Measurements from ENCODE around the gene CEP112.

Gene CEP112

GRCh38 chr17:65666876-65667321, 525.0 kb downstream of the CEP112 start:
- Histone ChIP-seq H3K36me3 (replicated peaks; ENCODE audit: insufficient read depth, low read length) (no peaks in the 10 kb centered on the region), H3K4me3 (ENCODE audit: low read length) (no peak overlapping the region), H3K9me2 (replicated peaks; ENCODE audit: insufficient read depth, low read length) (no peaks in the 10 kb centered on the region), H4K20me1 (ENCODE audit: insufficient read depth, low read length) (no peaks in the 10 kb centered on the region), H3F3A (ENCODE audit: insufficient read depth, low read length) (no peaks in the 10 kb centered on the region), H3K9me3 (replicated peaks; ENCODE audit: insufficient read depth, low read length) (no peaks in the 10 kb centered on the region), H3K4me1 (ENCODE audit: low read length) (no peaks in the 10 kb centered on the region), H3K4me2 (ENCODE audit: low read depth, low read length) (no peak overlapping the region), H2AFZ (ENCODE audit: low read length) (no peak overlapping the region), H3K9ac (ENCODE audit: low read length) (no peak overlapping the region), H3K27me3 (replicated peaks; ENCODE audit: insufficient read depth, low read length) (no peaks in the 10 kb centered on the region), H3K27ac (ENCODE audit: low read length) (no peak overlapping the region), H3K79me2 (ENCODE audit: low read length) (no peaks in the 10 kb centered on the region)
- TF ChIP-seq EZH2phosphoT487 (IDR thresholded peaks at IDR 0.05; ENCODE audit: low read length) (no peak), EZH2 (optimal IDR thresholded peaks at IDR 0.05; ENCODE audit: low read depth, low read length) (no peak), CTCF (IDR thresholded peaks at IDR 0.05; ENCODE audit: low read length) (no peak)
- DNase-seq: no peak

GRCh38 chr17:65665966-65666365, 526.0 kb downstream of the CEP112 start:
- H3K4me3 ChIP-seq (ENCODE audit: low read length): no peak overlapping the region
- H2AFZ ChIP-seq (ENCODE audit: low read length): no peak overlapping the region
- H3K9me3 ChIP-seq (replicated peaks; ENCODE audit: insufficient read depth, low read length): no peaks in the 10 kb centered on the region
- H3K27me3 ChIP-seq (replicated peaks; ENCODE audit: insufficient read depth, low read length): no peaks in the 10 kb centered on the region
- no peaks in the 10 kb centered on the region for H3K9me2 ChIP-seq (replicated peaks; ENCODE audit: insufficient read depth, low read length)
- H3K9ac ChIP-seq (ENCODE audit: low read length): no peak overlapping the region
- H3K4me1 ChIP-seq (ENCODE audit: low read length): no peaks in the 10 kb centered on the region
- H3K36me3 ChIP-seq (replicated peaks; ENCODE audit: insufficient read depth, low read length): no peaks in the 10 kb centered on the region
- no peak for DNase-seq
- no peak overlapping the region for H3K27ac ChIP-seq (ENCODE audit: low read length)
- H4K20me1 ChIP-seq (ENCODE audit: insufficient read depth, low read length): no peaks in the 10 kb centered on the region
- H3K4me2 ChIP-seq (ENCODE audit: low read depth, low read length): no peak overlapping the region
- H3K79me2 ChIP-seq (ENCODE audit: low read length): no peaks in the 10 kb centered on the region
- no peaks in the 10 kb centered on the region for H3F3A ChIP-seq (ENCODE audit: insufficient read depth, low read length)
- TF ChIP-seq CTCF (IDR thresholded peaks at IDR 0.05; ENCODE audit: low read length) (no peak), EZH2 (optimal IDR thresholded peaks at IDR 0.05; ENCODE audit: low read depth, low read length) (no peak), EZH2phosphoT487 (IDR thresholded peaks at IDR 0.05; ENCODE audit: low read length) (no peak)

- Histone ChIP-seq H3K9ac (ENCODE audit: low read length) (no peak overlapping the region), H3K4me3 (ENCODE audit: low read length) (no peak overlapping the region), H3K79me2 (ENCODE audit: low read length) (no peaks in the 10 kb centered on the region), H3K27ac (ENCODE audit: low read length) (no peak overlapping the region), H3K4me2 (ENCODE audit: low read depth, low read length) (no peak overlapping the region), H3K27me3 (replicated peaks; ENCODE audit: insufficient read depth, low read length) (no peaks in the 10 kb centered on the region), H3K4me1 (ENCODE audit: low read length) (no peaks in the 10 kb centered on the region), H4K20me1 (ENCODE audit: insufficient read depth, low read length) (no peaks in the 10 kb centered on the region), H3K9me2 (replicated peaks; ENCODE audit: insufficient read depth, low read length) (no peaks in the 10 kb centered on the region), H3F3A (ENCODE audit: insufficient read depth, low read length) (no peaks in the 10 kb centered on the region), H3K9me3 (replicated peaks; ENCODE audit: insufficient read depth, low read length) (no peaks in the 10 kb centered on the region), H3K36me3 (replicated peaks; ENCODE audit: insufficient read depth, low read length) (no peaks in the 10 kb centered on the region), H2AFZ (ENCODE audit: low read length) (no peak overlapping the region)
- no peak for DNase-seq
- no peak for TF ChIP-seq EZH2phosphoT487 (IDR thresholded peaks at IDR 0.05; ENCODE audit: low read length)
These were observed 527.2 kb downstream of the CEP112 start for GRCh38 chr17:65664696-65665095.

- no peaks in the 10 kb centered on the region for H3K79me2 ChIP-seq (ENCODE audit: low read length)
- TF ChIP-seq EZH2phosphoT487 (IDR thresholded peaks at IDR 0.05; ENCODE audit: low read length) (no peak), CTCF (IDR thresholded peaks at IDR 0.05; ENCODE audit: low read length) (no peak), EZH2 (optimal IDR thresholded peaks at IDR 0.05; ENCODE audit: low read depth, low read length) (no peak)
- H3K4me1 ChIP-seq (ENCODE audit: low read length): no peaks in the 10 kb centered on the region
- no peak overlapping the region for H3K4me2 ChIP-seq (ENCODE audit: low read depth, low read length)
- no peaks in the 10 kb centered on the region for H4K20me1 ChIP-seq (ENCODE audit: insufficient read depth, low read length)
- H2AFZ ChIP-seq (ENCODE audit: low read length): no peak overlapping the region
- no peak overlapping the region for H3K27ac ChIP-seq (ENCODE audit: low read length)
- H3K9me2 ChIP-seq (replicated peaks; ENCODE audit: insufficient read depth, low read length): no peaks in the 10 kb centered on the region
- no peaks in the 10 kb centered on the region for H3K27me3 ChIP-seq (replicated peaks; ENCODE audit: insufficient read depth, low read length)
- no peaks in the 10 kb centered on the region for H3F3A ChIP-seq (ENCODE audit: insufficient read depth, low read length)
- DNase-seq: no peak
- H3K4me3 ChIP-seq (ENCODE audit: low read length): no peak overlapping the region
- H3K9ac ChIP-seq (ENCODE audit: low read length): no peak overlapping the region
- H3K9me3 ChIP-seq (replicated peaks; ENCODE audit: insufficient read depth, low read length): no peaks in the 10 kb centered on the region
- H3K36me3 ChIP-seq (replicated peaks; ENCODE audit: insufficient read depth, low read length): no peaks in the 10 kb centered on the region
These were observed 527.7 kb downstream of the CEP112 start for GRCh38 chr17:65664266-65664665.

Data from MM.1S (cell line).